ENCODE measurements around the gene INPP5A. TPM values are rescaled to one million over a fixed set of nuclear protein-coding genes. Genes with fewer than 3 reads are reported as not detected.
A peak's percentile ranks its signal among the peaks of the same experiment; 100 is the strongest.

The INPP5A gene
- total RNA-seq, 1 donor from 2014 or later = 14.2 TPM

DNA sequence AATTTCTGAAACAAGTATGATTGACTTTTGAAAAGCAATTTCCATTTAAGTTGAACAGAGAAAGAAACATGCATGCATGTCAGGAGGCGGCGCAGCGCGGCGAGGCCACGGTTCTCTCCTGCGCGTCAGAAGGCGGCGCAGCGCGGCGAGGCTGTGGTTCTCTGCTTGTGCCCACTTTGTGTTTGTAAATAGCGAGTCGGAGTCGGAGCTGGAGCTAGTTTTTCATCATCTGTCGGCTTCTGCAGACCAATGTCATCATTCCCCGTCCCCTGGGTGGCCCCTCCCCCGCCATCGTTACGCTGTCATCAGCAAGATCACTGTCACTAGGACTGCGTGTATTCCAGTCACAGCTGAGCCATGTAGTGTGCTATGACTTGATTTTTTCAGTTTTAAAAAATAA, 49.2 kb downstream of the INPP5A start:
- Histone ChIP-seq H3K4me3 (no peak overlapping the region), H3K27ac (no peak overlapping the region), H4K20me1 (ENCODE audit: low read depth) (peaks cover 8% of the 10 kb centered on the region), H3K9me3 (ENCODE audit: low read depth) (no peaks in the 10 kb centered on the region), H3K9ac (no peak overlapping the region), H3K27me3 (no peaks in the 10 kb centered on the region), H3K79me2 (ENCODE audit: low read depth) (no peaks in the 10 kb centered on the region), H2AFZ (replicated peaks) (no peak overlapping the region), H3K36me3 (no peaks in the 10 kb centered on the region), H3F3A (ENCODE audit: low read depth) (no peaks in the 10 kb centered on the region), H3K4me2 (no peak overlapping the region), H3K4me1 (peaks cover 6% of the 10 kb centered on the region)
- Mint-ChIP-seq H3K4me3 (no peak overlapping the region), H3K36me3 (peaks cover 12% of the 10 kb centered on the region), H3K27ac (no peak overlapping the region), H3K9me3 (peaks cover 20% of the 10 kb centered on the region), H3K4me1 (peaks cover 17% of the 10 kb centered on the region), H3K27me3 (ENCODE audit: insufficient read depth, low read depth) (peaks cover 4% of the 10 kb centered on the region)
- TF ChIP-seq, protein P1, sequence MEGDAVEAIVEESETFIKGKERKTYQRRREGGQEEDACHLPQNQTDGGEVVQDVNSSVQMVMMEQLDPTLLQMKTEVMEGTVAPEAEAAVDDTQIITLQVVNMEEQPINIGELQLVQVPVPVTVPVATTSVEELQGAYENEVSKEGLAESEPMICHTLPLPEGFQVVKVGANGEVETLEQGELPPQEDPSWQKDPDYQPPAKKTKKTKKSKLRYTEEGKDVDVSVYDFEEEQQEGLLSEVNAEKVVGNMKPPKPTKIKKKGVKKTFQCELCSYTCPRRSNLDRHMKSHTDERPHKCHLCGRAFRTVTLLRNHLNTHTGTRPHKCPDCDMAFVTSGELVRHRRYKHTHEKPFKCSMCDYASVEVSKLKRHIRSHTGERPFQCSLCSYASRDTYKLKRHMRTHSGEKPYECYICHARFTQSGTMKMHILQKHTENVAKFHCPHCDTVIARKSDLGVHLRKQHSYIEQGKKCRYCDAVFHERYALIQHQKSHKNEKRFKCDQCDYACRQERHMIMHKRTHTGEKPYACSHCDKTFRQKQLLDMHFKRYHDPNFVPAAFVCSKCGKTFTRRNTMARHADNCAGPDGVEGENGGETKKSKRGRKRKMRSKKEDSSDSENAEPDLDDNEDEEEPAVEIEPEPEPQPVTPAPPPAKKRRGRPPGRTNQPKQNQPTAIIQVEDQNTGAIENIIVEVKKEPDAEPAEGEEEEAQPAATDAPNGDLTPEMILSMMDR (IDR thresholded peaks at IDR 0.05) = no peak
- DNase-seq (ENCODE audit: low spot score) = no peak

DNA sequence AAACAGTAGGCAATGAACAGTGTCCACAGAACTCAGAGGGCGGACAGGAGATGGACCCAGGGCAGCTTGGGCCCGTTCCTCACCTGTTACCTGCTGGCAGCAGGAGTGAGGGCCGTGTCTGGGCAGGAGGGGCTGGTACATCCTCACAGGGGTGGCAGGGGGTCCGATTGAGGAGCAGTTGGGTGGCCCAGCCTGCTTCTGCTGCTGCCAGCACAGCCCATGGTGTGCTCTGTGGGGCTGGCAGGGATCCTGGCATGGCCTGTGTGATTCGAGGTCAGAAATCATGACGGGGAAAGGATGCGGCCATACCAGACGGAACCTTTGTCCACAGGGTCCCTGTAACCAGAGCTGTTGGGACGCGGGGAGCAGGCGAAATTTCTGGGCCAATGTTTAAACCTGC, 49.6 kb downstream of the INPP5A start:
- H3K4me1 ChIP-seq = peaks cover 6% of the 10 kb centered on the region
- no peaks in the 10 kb centered on the region for H3K27me3 ChIP-seq
- no peak overlapping the region for H2AFZ ChIP-seq (replicated peaks)
- Mint-ChIP-seq H3K9me3 (peaks cover 20% of the 10 kb centered on the region), H3K4me3 (no peak overlapping the region), H3K27ac (no peak overlapping the region), H3K36me3 (peaks cover 12% of the 10 kb centered on the region), H3K27me3 (ENCODE audit: insufficient read depth, low read depth) (peaks cover 4% of the 10 kb centered on the region), H3K4me1 (peaks cover 17% of the 10 kb centered on the region)
- peaks cover 12% of the 10 kb centered on the region for H4K20me1 ChIP-seq (ENCODE audit: low read depth)
- no peak for TF ChIP-seq EZH2 (IDR thresholded peaks at IDR 0.05)
- TF ChIP-seq, protein P1 (IDR thresholded peaks at IDR 0.05) = no peak
- TF ChIP-seq EZH2phosphoT487 (IDR thresholded peaks at IDR 0.05) = no peak
- H3K27ac ChIP-seq = no peak overlapping the region
- H3K4me2 ChIP-seq = no peak overlapping the region
- H3K9me3 ChIP-seq (ENCODE audit: low read depth) = no peaks in the 10 kb centered on the region
- no peak for DNase-seq (ENCODE audit: low spot score)
- H3K36me3 ChIP-seq = no peaks in the 10 kb centered on the region
- H3F3A ChIP-seq (ENCODE audit: low read depth) = no peaks in the 10 kb centered on the region
- no peak overlapping the region for H3K4me3 ChIP-seq
- H3K79me2 ChIP-seq (ENCODE audit: low read depth) = no peaks in the 10 kb centered on the region
- H3K9ac ChIP-seq = no peak overlapping the region

DNA sequence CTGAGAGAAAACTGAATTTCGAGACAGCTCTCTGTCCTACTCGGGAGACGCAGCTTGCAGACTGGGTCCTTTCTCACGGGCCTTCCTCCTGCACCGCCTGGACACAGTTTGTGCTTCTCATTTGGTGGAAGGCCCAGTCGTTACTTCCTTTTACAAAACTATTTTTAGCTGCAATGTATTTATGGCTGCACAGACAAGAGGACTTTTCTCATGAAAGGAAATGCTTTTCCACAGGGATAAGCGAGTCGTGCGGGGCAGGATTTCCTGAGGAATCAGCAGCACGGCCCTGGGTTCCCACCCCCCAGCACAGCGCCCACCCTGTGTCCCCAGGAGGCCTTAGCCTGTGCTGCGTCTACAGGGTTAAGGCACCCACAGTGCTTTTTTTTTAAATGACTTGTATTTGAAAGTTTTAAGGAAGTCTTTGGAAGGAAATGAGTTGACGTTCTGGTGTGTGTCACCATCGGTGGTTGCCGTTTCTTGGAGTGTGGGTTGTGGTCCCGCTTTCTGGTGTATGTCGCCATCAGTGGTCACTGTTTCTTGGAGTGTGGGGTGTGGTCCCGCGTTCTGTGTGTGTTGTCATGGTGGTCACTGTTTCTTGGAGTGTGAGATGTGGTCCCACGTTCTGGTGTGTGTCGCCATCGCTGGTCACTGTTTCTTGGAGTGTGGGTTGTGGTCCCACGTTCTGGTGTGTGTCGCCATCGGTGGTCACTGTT, 50.9 kb downstream of the INPP5A start:
- no peak overlapping the region for H3K4me3 Mint-ChIP-seq
- peaks cover 7% of the 10 kb centered on the region for H4K20me1 ChIP-seq (ENCODE audit: low read depth)

More for the DNA sequence above, 50.9 kb downstream of the INPP5A start:
- H3K36me3 Mint-ChIP-seq = peaks cover 12% of the 10 kb centered on the region
- H3K27me3 Mint-ChIP-seq (ENCODE audit: insufficient read depth, low read depth) = peaks cover 4% of the 10 kb centered on the region
- no peak overlapping the region for H3K9ac ChIP-seq
- DNase-seq (ENCODE audit: low spot score) = no peak
- H3K4me1 Mint-ChIP-seq = peaks cover 8% of the 10 kb centered on the region
- no peak overlapping the region for H3K4me3 ChIP-seq
- no peaks in the 10 kb centered on the region for H3K27me3 ChIP-seq
- H3K9me3 Mint-ChIP-seq = peaks cover 20% of the 10 kb centered on the region
- TF ChIP-seq, protein P1 (IDR thresholded peaks at IDR 0.05) = no peak
- TF ChIP-seq EZH2phosphoT487 (IDR thresholded peaks at IDR 0.05) = no peak
- TF ChIP-seq EZH2 (IDR thresholded peaks at IDR 0.05) = no peak
- H2AFZ ChIP-seq (replicated peaks) = no peak overlapping the region
- H3K4me1 ChIP-seq = peaks cover 13% of the 10 kb centered on the region
- no peak overlapping the region for H3K27ac ChIP-seq
- H3K9me3 ChIP-seq (ENCODE audit: low read depth) = no peaks in the 10 kb centered on the region
- H3K27ac Mint-ChIP-seq = peak overlapping the region; percentile 74
- H3F3A ChIP-seq (ENCODE audit: low read depth) = no peaks in the 10 kb centered on the region
- H3K36me3 ChIP-seq = no peaks in the 10 kb centered on the region
- no peaks in the 10 kb centered on the region for H3K79me2 ChIP-seq (ENCODE audit: low read depth)
- H3K4me2 ChIP-seq = no peak overlapping the region
